Gastroesophageal sphincter (tissue), 3 donors: ENCODE results near the gene PRLR.

Experiments
- POLR2A ChIP-seq, 2 donors: fragments of 450-650 bp; IDR thresholded peaks; one replicate each; pipeline ENCODE4 v1.6.1; 2017; ENCODE audit warnings: antibody characterized with exemption in 2 of 2, mild to moderate bottlenecking in 2 of 2, moderate library complexity in 1 of 2
- TF ChIP-seq, protein P1 (sequence below), 4 experiments: fragments of 200-600 bp in 2 of 4; fragments of 450-650 bp in 2 of 4; sonication (generic) in 1 of 4; IDR thresholded peaks; one replicate each; pipeline ENCODE4 v1.5.1; 2017 to 2019; ENCODE audit warnings: antibody characterized with exemption in 4 of 4, mild to moderate bottlenecking in 2 of 4, moderate library complexity in 2 of 4

DNA sequence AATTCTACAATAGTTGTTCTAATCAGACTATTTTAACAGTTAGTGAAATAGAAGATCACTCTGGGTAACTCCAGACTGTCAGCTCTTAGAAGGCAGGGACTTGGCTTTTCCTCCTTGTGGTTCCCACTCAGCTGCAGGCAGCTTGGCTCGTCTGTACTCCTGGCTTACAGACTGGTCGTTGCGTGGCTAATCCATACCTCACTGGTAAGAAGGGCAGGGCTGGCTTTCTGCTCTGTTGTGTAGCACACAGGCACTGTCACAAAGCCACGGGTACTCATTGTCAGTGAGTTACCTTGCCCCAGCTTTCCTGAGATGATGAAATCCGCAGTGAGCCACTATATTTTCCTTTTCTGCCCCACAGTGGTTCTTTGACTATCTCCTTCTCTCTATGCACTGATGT is 1.8 kb upstream of the PRLR start:
- TF ChIP-seq, protein P1, sequence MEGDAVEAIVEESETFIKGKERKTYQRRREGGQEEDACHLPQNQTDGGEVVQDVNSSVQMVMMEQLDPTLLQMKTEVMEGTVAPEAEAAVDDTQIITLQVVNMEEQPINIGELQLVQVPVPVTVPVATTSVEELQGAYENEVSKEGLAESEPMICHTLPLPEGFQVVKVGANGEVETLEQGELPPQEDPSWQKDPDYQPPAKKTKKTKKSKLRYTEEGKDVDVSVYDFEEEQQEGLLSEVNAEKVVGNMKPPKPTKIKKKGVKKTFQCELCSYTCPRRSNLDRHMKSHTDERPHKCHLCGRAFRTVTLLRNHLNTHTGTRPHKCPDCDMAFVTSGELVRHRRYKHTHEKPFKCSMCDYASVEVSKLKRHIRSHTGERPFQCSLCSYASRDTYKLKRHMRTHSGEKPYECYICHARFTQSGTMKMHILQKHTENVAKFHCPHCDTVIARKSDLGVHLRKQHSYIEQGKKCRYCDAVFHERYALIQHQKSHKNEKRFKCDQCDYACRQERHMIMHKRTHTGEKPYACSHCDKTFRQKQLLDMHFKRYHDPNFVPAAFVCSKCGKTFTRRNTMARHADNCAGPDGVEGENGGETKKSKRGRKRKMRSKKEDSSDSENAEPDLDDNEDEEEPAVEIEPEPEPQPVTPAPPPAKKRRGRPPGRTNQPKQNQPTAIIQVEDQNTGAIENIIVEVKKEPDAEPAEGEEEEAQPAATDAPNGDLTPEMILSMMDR (IDR thresholded peaks at IDR 0.05), result no peak
- TF ChIP-seq POLR2A (IDR thresholded peaks at IDR 0.05), result no peak
